Karpas-422 (cell line): ENCODE measurements around the gene IFIT1. TPM values are rescaled to one million over a fixed set of nuclear protein-coding genes. Genes with fewer than 3 reads are reported as not detected.
"Not testable (repeated sequence)": the region's sequence is repeated elsewhere in the genome, so short reads cannot be mapped to it uniquely, and the experiment has no call there.

Experiments used
- DNase-seq: peaks from one replicate; pipeline ENCODE4 v3.0.0-alpha.2; 2015
- H2AFZ ChIP-seq: fragments of 200-600 bp; sonication (generic); 2 replicates; pipeline ENCODE4 v1.6.1; 2014; ENCODE audit warnings: antibody characterized with exemption, low read length, mixed read lengths
- H3K27ac ChIP-seq: fragments of 200-600 bp; sonication (generic); 2 replicates; pipeline ENCODE4 v1.5.1; 2014; ENCODE audit warnings: mild to moderate bottlenecking, low read length, moderate library complexity
- H3K27me3 ChIP-seq: fragments of 200-600 bp; sonication (generic); 2 replicates; pipeline ENCODE4 v1.6.1; 2014; ENCODE audit warnings: low read length, mixed read lengths
- H3K36me3 ChIP-seq: fragments of 200-600 bp; sonication (generic); 2 replicates; pipeline ENCODE4 v1.6.1; 2014; ENCODE audit warnings: low read length, mixed read lengths; ENCODE audit not compliant: insufficient read depth
- H3K4me1 ChIP-seq: fragments of 200-600 bp; sonication (generic); 2 replicates; pipeline ENCODE4 v1.6.1; 2014; ENCODE audit warnings: mild to moderate bottlenecking, low read length, mixed read lengths
- H3K4me2 ChIP-seq: fragments of 200-600 bp; sonication (generic); 2 replicates; pipeline ENCODE4 v1.6.1; 2014; ENCODE audit warnings: low read length, low read depth, mild to moderate bottlenecking; ENCODE audit not compliant: poor library complexity, severe bottlenecking
- H3K4me3 ChIP-seq: fragments of 200-600 bp; sonication (generic); 2 replicates; pipeline ENCODE4 v1.5.1; 2014; ENCODE audit warnings: mild to moderate bottlenecking, antibody characterized with exemption, low read length, mixed read lengths
- H3K79me2 ChIP-seq: fragments of 200-600 bp; sonication (generic); 2 replicates; pipeline ENCODE4 v1.6.1; 2014; ENCODE audit warnings: mild to moderate bottlenecking, low read length, mixed read lengths
- H3K9ac ChIP-seq: fragments of 200-600 bp; sonication (generic); 2 replicates; pipeline ENCODE4 v1.6.0; 2014; ENCODE audit warnings: low read length
- H3K9me2 ChIP-seq: fragments of 200-600 bp; sonication (generic), shearing (Covaris generic); replicated peaks from 2 replicates; pipeline ENCODE4 v1.6.0; 2014; ENCODE audit warnings: mild to moderate bottlenecking, low read length, moderate library complexity; ENCODE audit not compliant: insufficient read depth
- H3K9me3 ChIP-seq: fragments of 300-700, 200-600 bp; sonication (generic); 2 replicates; pipeline ENCODE4 v1.6.1; 2014; ENCODE audit warnings: low read length, mixed read lengths
- H4K20me1 ChIP-seq: fragments of 200-600 bp; sonication (generic); 2 replicates; pipeline ENCODE4 v1.6.1; 2014; ENCODE audit warnings: mild to moderate bottlenecking, antibody characterized with exemption, low read length, low read depth; ENCODE audit not compliant: insufficient read depth
- total RNA-seq: library from RNA; depleted of rRNA; stranded (reverse); fragments of >200 nt; shearing (Covaris generic); gene quantifications from 2 replicates; pipeline ENCODE4 v1.2.3, GENCODE V29; 2014; ENCODE audit warnings: low replicate concordance

The IFIT1 gene
- total RNA-seq, 1 experiment from 2014 or later, result 0.30 TPM

DNA sequence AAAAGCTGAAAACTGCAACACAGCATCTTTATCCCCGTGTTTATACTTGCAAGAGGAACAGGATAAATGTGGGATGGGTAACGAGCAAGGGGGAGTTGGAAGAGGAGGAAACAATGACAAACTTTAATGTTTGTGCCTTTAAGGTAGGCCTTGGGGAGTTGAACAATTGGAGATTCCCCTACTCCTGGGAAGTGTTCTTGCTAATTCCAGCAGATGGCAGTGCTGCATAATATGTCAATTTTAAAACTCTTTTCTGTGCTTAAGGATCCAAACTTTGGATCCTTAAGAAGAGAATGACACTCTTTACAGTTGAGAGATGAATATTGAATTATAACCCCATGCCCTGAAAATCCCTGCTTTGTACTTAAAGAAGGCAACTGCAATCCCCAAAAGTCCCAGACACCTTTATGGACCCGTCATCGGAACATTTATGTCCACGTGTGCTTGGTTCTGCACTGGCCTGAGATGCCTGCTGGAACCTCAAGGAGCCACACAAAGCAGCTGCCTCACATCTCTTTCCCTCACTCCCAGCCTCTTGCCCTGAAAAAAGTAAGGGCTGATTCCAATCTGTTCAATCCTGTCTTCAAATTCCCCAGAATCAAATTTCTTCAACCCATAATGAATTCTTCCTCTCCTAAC, 33.9 kb downstream of the IFIT1 start:
- Histone ChIP-seq H3K36me3 (no peaks in the 10 kb centered on the region), H3K4me1 (no peaks in the 10 kb centered on the region), H4K20me1 (no peaks in the 10 kb centered on the region), H3K9me2 (no peaks in the 10 kb centered on the region), H3K79me2 (no peaks in the 10 kb centered on the region), H3K9me3 (no peaks in the 10 kb centered on the region), H3K4me3 (no peak overlapping the region), H3K9ac (no peak overlapping the region), H3K27me3 (no peaks in the 10 kb centered on the region), H3K27ac (no peak overlapping the region), H2AFZ (no peak overlapping the region), H3K4me2 (no peak overlapping the region)
- peak; percentile 64 for DNase-seq

DNA sequence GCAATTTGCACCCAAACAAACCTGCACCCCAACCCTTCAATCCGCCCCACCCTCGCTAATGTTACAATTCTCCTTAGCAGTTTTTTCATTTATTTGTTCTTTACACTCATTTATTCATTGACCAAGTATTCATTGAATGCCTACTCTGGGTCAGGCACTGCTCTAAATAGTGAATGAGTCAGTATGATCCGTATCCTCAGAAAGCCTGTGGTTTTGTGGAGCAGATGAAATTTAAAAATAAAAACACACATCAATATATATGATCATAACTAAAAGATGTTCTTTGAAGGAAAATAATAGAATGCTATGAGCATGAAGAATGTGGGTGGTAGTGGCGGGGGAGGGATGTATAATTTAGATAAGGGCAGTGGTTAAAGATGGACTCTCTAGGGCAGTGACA, 35.2 kb downstream of the IFIT1 start:
- Histone ChIP-seq H3K9me3 (no peaks in the 10 kb centered on the region), H3K4me1 (no peaks in the 10 kb centered on the region), H3K36me3 (no peaks in the 10 kb centered on the region), H3K9me2 (no peaks in the 10 kb centered on the region), H4K20me1 (no peaks in the 10 kb centered on the region), H2AFZ (no peak overlapping the region), H3K27me3 (no peaks in the 10 kb centered on the region), H3K9ac (no peak overlapping the region), H3K27ac (no peak overlapping the region), H3K79me2 (no peaks in the 10 kb centered on the region), H3K4me2 (no peak overlapping the region), H3K4me3 (no peak overlapping the region)
- no peak for DNase-seq

DNA sequence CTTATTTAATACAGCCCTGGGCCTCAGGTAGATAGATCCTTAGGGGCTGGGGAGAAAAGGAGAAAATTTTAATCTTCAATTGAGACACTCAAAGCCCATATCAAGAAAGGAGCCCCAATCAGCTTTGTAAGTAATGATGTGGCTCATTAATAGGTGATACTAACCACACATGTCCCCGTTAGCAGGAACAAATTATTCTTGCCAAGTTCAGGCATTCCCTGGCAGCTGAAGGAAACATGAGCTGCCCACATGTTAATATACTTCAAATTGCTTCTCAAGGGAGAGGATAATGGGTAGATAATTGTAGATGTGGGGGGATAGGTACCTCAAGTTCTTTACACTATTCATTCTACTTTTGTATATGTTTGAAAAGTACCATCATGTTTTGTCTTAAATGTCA, 36.5 kb downstream of the IFIT1 start:
- H3K9me2 ChIP-seq, result no peaks in the 10 kb centered on the region
- H3K9ac ChIP-seq, result no peak overlapping the region
- no peak for DNase-seq
- H3K27me3 ChIP-seq, result no peaks in the 10 kb centered on the region
- no peaks in the 10 kb centered on the region for H4K20me1 ChIP-seq
- H3K4me1 ChIP-seq, result no peaks in the 10 kb centered on the region
- no peak overlapping the region for H3K4me3 ChIP-seq
- no peak overlapping the region for H3K4me2 ChIP-seq
- no peaks in the 10 kb centered on the region for H3K9me3 ChIP-seq
- H3K27ac ChIP-seq, result no peak overlapping the region
- H3K79me2 ChIP-seq, result no peaks in the 10 kb centered on the region
- H2AFZ ChIP-seq, result no peak overlapping the region
- H3K36me3 ChIP-seq, result no peaks in the 10 kb centered on the region

DNA sequence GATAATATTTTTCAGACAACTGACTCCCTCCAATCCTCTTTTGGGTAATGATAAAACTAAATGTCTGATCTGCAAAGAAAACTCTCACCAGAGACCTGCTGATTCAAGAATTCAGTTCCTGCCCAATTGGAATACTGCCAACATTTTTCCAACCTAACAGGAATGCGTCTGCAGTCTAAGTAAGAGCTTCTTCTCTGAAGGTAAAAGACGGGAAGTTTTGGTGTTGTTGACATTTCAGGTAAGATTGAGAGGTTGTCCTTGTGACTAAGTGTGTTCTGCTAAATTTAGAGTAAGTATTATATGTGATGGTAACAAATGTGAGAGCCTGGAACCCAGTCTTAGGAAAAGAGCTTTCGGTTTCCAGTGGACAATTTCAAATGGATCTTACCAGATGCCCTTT, 39.6 kb downstream of the IFIT1 start:
- Histone ChIP-seq H3K9ac (no peak overlapping the region), H4K20me1 (no peaks in the 10 kb centered on the region), H2AFZ (no peak overlapping the region), H3K9me2 (no peaks in the 10 kb centered on the region), H3K27me3 (no peaks in the 10 kb centered on the region), H3K9me3 (no peaks in the 10 kb centered on the region), H3K4me3 (no peak overlapping the region), H3K4me2 (no peak overlapping the region), H3K4me1 (no peaks in the 10 kb centered on the region), H3K79me2 (no peaks in the 10 kb centered on the region), H3K27ac (no peak overlapping the region), H3K36me3 (no peaks in the 10 kb centered on the region)
- DNase-seq, result no peak

DNA sequence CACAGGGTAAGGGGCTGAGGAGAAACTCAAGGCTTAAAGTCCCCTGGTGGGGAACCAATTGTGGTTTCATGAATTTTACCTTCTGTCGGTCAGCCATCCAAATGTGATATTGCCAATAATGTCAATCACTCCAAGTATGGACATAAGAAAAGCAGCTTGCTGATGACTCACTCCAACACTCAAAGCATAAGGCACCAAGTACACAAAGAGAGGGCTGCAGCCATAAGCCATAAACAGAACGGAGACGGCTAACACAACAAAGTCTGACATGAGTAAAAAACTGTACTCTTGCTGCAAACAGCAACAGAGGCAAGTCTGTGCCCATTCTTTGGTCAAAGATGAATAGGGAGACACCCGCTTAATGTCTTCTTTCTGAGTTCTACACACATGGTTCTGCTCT, 46.1 kb downstream of the IFIT1 start:
- no peak overlapping the region for H3K9ac ChIP-seq
- no peaks in the 10 kb centered on the region for H3K4me1 ChIP-seq
- no peak for DNase-seq
- no peaks in the 10 kb centered on the region for H3K9me3 ChIP-seq
- no peak overlapping the region for H3K4me2 ChIP-seq
- no peaks in the 10 kb centered on the region for H3K36me3 ChIP-seq
- no peak overlapping the region for H3K27ac ChIP-seq
- no peaks in the 10 kb centered on the region for H3K79me2 ChIP-seq
- H3K4me3 ChIP-seq, result no peak overlapping the region
- H3K9me2 ChIP-seq, result no peaks in the 10 kb centered on the region
- H3K27me3 ChIP-seq, result no peaks in the 10 kb centered on the region
- H4K20me1 ChIP-seq, result no peaks in the 10 kb centered on the region
- H2AFZ ChIP-seq, result no peak overlapping the region

DNA sequence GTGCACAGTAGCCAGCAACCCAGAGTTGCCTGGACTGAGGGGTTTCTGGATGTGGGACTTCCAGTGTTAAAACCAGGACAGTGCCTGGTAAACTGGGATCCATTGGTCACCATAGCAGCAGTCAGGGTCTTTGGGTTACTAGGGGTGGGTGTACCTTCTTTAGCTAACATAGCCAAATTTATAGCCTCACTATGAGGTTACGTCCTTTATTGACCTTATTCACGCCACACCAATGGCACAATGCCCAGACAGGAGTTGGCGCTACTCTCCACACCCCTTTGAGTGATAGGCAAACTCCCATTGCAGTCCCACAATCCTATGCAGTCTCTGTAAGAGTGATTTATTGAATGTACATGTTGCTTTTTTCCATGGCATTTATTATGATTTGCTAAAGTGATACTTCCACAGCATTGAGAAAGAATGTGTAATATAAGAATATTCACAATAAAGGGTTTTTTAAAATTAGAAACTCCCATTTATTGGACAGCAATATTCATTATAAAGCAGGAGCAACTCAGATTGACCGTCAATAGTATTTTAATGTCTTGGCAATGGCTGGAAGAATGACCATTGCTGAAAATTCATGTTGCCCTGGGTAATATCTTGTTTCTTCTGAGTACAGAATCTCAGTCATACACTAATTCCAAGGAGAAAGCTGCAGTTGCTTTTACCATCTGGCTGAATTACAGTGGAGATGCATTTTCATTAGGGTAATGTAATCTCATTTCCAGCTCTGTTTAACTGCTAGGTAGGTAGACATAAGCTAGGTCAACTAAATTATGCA, 48.0 kb downstream of the IFIT1 start:
- no peak overlapping the region for H2AFZ ChIP-seq
- no peaks in the 10 kb centered on the region for H3K9me3 ChIP-seq
- no peak overlapping the region for H3K4me2 ChIP-seq
- no peaks in the 10 kb centered on the region for H4K20me1 ChIP-seq
- H3K27me3 ChIP-seq, result no peaks in the 10 kb centered on the region
- no peak overlapping the region for H3K9ac ChIP-seq
- H3K4me3 ChIP-seq, result no peak overlapping the region
- no peak overlapping the region for H3K27ac ChIP-seq
- no peaks in the 10 kb centered on the region for H3K9me2 ChIP-seq
- no peaks in the 10 kb centered on the region for H3K36me3 ChIP-seq
- no peaks in the 10 kb centered on the region for H3K79me2 ChIP-seq
- DNase-seq, result no peak
- no peaks in the 10 kb centered on the region for H3K4me1 ChIP-seq

DNA sequence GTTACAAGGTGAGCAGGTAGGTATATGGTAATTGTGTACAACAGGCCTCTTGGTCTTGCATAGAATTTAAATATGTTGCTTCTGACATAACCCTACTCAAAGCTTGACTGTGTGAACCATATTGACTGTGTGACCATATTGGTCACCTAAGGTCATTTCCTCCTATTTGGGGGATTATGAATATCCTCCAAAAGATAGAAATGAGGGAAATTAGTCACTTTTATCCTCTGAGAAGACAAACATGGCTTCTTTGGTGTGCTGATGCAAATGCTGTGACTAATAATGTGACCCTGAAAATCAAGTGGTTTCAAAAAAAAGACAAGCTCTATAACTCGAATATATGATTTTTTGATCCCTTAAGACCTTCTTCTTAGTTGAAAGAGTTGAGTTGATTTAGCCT, 49.9 kb downstream of the IFIT1 start:
- no peaks in the 10 kb centered on the region for H3K36me3 ChIP-seq
- no peak overlapping the region for H3K27ac ChIP-seq
- no peaks in the 10 kb centered on the region for H3K4me1 ChIP-seq
- H3K9ac ChIP-seq, result no peak overlapping the region
- H3K4me3 ChIP-seq, result no peak overlapping the region
- H2AFZ ChIP-seq, result no peak overlapping the region
- H3K4me2 ChIP-seq, result no peak overlapping the region
- no peak for DNase-seq
- no peaks in the 10 kb centered on the region for H3K9me3 ChIP-seq
- no peaks in the 10 kb centered on the region for H3K79me2 ChIP-seq
- no peaks in the 10 kb centered on the region for H4K20me1 ChIP-seq
- no peaks in the 10 kb centered on the region for H3K9me2 ChIP-seq
- no peaks in the 10 kb centered on the region for H3K27me3 ChIP-seq

DNA sequence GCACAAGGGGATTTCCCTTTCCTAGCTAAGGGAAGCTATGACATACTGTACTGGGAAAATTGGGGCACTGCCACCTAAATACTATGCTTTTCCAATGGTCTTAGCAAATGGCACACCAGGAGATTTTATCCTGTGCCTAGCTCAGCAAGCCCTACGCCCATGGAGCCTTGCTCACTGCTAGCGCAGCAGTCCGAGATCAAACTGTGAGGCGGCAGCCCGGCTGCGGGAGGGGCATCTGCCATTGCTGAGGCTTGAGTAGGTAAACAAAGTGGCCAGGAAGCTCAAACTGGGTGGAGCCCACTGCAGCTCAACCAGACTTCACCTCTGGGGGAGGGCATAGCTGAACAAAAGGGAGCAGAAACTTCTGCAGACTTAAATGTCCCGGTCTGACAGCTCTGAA, 52.4 kb downstream of the IFIT1 start:
- not testable (repeated sequence) for H3K27ac ChIP-seq, H4K20me1 ChIP-seq, H3K4me2 ChIP-seq, H3K79me2 ChIP-seq, DNase-seq, H3K36me3 ChIP-seq, H3K4me3 ChIP-seq, H2AFZ ChIP-seq, H3K27me3 ChIP-seq, H3K9me3 ChIP-seq, H3K4me1 ChIP-seq, H3K9ac ChIP-seq, H3K9me2 ChIP-seq
